Measurements from ENCODE around the gene CAMTA1. TPM values are rescaled to one million over a fixed set of nuclear protein-coding genes. Genes with fewer than 3 reads are reported as not detected.

CAMTA1 gene
- total RNA-seq, 1 donor from 2014 or later: 160 TPM

- DNase-seq: no peak
- no peak overlapping the region for H3K4me3 ChIP-seq
- H3K27me3 ChIP-seq (ENCODE audit: low read depth): no peaks in the 10 kb centered on the region
- H3K4me1 ChIP-seq: peaks cover 46% of the 10 kb centered on the region
- intact Hi-C loops (cut with micrococcal nuclease): no loop called here
- no peak for TF ChIP-seq CTCF (IDR thresholded peaks at IDR 0.05; ENCODE audit: borderline replicate concordance)
- no peaks in the 10 kb centered on the region for H3K36me3 ChIP-seq
- no peaks in the 10 kb centered on the region for H3K9me3 ChIP-seq (replicated peaks)
- no peak overlapping the region for H3K27ac ChIP-seq (replicated peaks)
These were observed 229.8 kb downstream of the CAMTA1 start for GRCh38 chr1:7015022-7015421.

- intact Hi-C loops (cut with micrococcal nuclease): no loop called here
- TF ChIP-seq CTCF (IDR thresholded peaks at IDR 0.05; ENCODE audit: borderline replicate concordance): no peak
- H3K27me3 ChIP-seq (ENCODE audit: low read depth): peaks cover 17% of the 10 kb centered on the region
- no peak for DNase-seq
- no peaks in the 10 kb centered on the region for H3K9me3 ChIP-seq (replicated peaks)
- H3K27ac ChIP-seq (replicated peaks): no peak overlapping the region
- peaks cover 28% of the 10 kb centered on the region for H3K4me1 ChIP-seq
- no peaks in the 10 kb centered on the region for H3K36me3 ChIP-seq
- no peak overlapping the region for H3K4me3 ChIP-seq
These were observed 233.1 kb downstream of the CAMTA1 start for GRCh38 chr1:7018351-7018750.

- H3K4me1 ChIP-seq: peaks cover 25% of the 10 kb centered on the region
- no peak for DNase-seq
- intact Hi-C loops (cut with micrococcal nuclease): no loop called here
- H3K27me3 ChIP-seq (ENCODE audit: low read depth): peaks cover 17% of the 10 kb centered on the region
- TF ChIP-seq CTCF (IDR thresholded peaks at IDR 0.05; ENCODE audit: borderline replicate concordance): no peak
- no peak overlapping the region for H3K4me3 ChIP-seq
- H3K27ac ChIP-seq (replicated peaks): no peak overlapping the region
- H3K36me3 ChIP-seq: no peaks in the 10 kb centered on the region
- no peaks in the 10 kb centered on the region for H3K9me3 ChIP-seq (replicated peaks)
These were observed 233.6 kb downstream of the CAMTA1 start for GRCh38 chr1:7018826-7019225.

- Histone ChIP-seq H3K4me1 (peaks cover 18% of the 10 kb centered on the region), H3K36me3 (no peaks in the 10 kb centered on the region), H3K27me3 (ENCODE audit: low read depth) (peaks cover 17% of the 10 kb centered on the region), H3K27ac (replicated peaks) (no peak overlapping the region), H3K9me3 (replicated peaks) (no peaks in the 10 kb centered on the region), H3K4me3 (no peak overlapping the region)
- TF ChIP-seq CTCF (IDR thresholded peaks at IDR 0.05; ENCODE audit: borderline replicate concordance): no peak
- intact Hi-C loops (cut with micrococcal nuclease): no loop called here
- DNase-seq: no peak
These were observed 234.3 kb downstream of the CAMTA1 start for GRCh38 chr1:7019510-7019909.

GRCh38 chr1:7022058-7022457 lies 236.8 kb downstream of the CAMTA1 start:
- Histone ChIP-seq H3K4me1 (no peaks in the 10 kb centered on the region), H3K4me3 (no peak overlapping the region), H3K9me3 (replicated peaks) (no peaks in the 10 kb centered on the region), H3K27ac (replicated peaks) (no peak overlapping the region), H3K36me3 (no peaks in the 10 kb centered on the region), H3K27me3 (ENCODE audit: low read depth) (peaks cover 17% of the 10 kb centered on the region)
- DNase-seq: no peak
- intact Hi-C loops (cut with micrococcal nuclease): no loop called here
- no peak for TF ChIP-seq CTCF (IDR thresholded peaks at IDR 0.05; ENCODE audit: borderline replicate concordance)

- H3K4me1 ChIP-seq: no peaks in the 10 kb centered on the region
- TF ChIP-seq CTCF (IDR thresholded peaks at IDR 0.05; ENCODE audit: borderline replicate concordance): no peak
- no peak for DNase-seq
- no peaks in the 10 kb centered on the region for H3K9me3 ChIP-seq (replicated peaks)
- H3K4me3 ChIP-seq: no peak overlapping the region
- H3K36me3 ChIP-seq: no peaks in the 10 kb centered on the region
- peaks cover 17% of the 10 kb centered on the region for H3K27me3 ChIP-seq (ENCODE audit: low read depth)
- no peak overlapping the region for H3K27ac ChIP-seq (replicated peaks)
- intact Hi-C loops (cut with micrococcal nuclease): no loop called here
These were observed 239.8 kb downstream of the CAMTA1 start for GRCh38 chr1:7025013-7025412.

Data from left ventricle myocardium inferior (tissue), 1 donor.